ENCODE data around the gene CDKL1.

DNA sequence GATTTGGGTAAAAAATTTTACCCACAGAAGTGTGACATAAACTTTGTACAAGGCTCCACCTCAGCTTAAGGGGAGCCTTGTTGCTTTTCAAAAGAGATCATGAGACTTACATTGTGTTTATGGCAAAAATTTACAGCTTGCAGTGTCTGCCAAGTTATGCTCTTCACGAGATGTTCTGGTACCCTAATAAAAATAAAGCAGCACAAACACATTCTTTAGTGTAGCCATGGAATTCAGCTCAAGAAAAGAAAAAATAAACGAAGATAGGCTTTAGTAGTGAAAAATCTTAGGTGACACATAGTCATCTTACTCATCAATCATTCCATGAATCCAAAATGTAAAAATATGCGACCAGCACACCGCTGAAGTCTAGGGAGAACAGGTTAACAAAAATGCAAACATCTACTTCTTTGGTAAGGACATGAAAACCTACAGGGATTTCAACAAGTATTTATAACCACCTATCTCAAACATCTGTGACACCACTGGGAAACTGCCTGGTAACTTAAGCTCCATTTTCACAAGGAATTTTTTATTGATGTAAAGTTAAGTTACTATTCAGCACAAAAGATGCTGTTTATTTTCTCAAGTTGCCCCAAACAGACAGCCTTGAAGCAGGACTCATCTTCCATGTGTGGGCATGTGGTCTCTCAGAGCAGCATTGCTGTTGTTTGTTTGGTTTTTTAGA is 51.7 kb downstream of the CDKL1 start:
- TF ChIP-seq RARB (CRISPR knock-in tag; IDR thresholded peaks at IDR 0.05): no peak
- TF ChIP-seq, protein P1, sequence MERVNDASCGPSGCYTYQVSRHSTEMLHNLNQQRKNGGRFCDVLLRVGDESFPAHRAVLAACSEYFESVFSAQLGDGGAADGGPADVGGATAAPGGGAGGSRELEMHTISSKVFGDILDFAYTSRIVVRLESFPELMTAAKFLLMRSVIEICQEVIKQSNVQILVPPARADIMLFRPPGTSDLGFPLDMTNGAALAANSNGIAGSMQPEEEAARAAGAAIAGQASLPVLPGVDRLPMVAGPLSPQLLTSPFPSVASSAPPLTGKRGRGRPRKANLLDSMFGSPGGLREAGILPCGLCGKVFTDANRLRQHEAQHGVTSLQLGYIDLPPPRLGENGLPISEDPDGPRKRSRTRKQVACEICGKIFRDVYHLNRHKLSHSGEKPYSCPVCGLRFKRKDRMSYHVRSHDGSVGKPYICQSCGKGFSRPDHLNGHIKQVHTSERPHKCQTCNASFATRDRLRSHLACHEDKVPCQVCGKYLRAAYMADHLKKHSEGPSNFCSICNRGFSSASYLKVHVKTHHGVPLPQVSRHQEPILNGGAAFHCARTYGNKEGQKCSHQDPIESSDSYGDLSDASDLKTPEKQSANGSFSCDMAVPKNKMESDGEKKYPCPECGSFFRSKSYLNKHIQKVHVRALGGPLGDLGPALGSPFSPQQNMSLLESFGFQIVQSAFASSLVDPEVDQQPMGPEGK (CRISPR knock-in tag; IDR thresholded peaks at IDR 0.05; ENCODE audit: borderline replicate concordance): no peak
- TF ChIP-seq OSR1 (CRISPR knock-in tag; IDR thresholded peaks at IDR 0.05): no peak
- no peak for TF ChIP-seq ESRRG (CRISPR knock-in tag; IDR thresholded peaks at IDR 0.05)
- no peak for TF ChIP-seq ZC3H10 (CRISPR knock-in tag; IDR thresholded peaks at IDR 0.05)
- TF ChIP-seq, protein P2, sequence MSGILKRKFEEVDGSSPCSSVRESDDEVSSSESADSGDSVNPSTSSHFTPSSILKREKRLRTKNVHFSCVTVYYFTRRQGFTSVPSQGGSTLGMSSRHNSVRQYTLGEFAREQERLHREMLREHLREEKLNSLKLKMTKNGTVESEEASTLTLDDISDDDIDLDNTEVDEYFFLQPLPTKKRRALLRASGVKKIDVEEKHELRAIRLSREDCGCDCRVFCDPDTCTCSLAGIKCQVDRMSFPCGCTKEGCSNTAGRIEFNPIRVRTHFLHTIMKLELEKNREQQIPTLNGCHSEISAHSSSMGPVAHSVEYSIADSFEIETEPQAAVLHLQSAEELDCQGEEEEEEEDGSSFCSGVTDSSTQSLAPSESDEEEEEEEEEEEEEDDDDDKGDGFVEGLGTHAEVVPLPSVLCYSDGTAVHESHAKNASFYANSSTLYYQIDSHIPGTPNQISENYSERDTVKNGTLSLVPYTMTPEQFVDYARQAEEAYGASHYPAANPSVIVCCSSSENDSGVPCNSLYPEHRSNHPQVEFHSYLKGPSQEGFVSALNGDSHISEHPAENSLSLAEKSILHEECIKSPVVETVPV (CRISPR knock-in tag; IDR thresholded peaks at IDR 0.05): no peak
- TF ChIP-seq ARNTL (CRISPR knock-in tag; IDR thresholded peaks at IDR 0.05; ENCODE audit: borderline replicate concordance, low read depth): no peak
- no peak for TF ChIP-seq TOX (CRISPR knock-in tag; IDR thresholded peaks at IDR 0.05; ENCODE audit: borderline replicate concordance)
- TF ChIP-seq ZFP3 (CRISPR knock-in tag; IDR thresholded peaks at IDR 0.05): no peak
- no peak for TF ChIP-seq TCF4 (CRISPR knock-in tag; IDR thresholded peaks at IDR 0.05; ENCODE audit: borderline replicate concordance)
- TF ChIP-seq CSDC2 (CRISPR knock-in tag; IDR thresholded peaks at IDR 0.05): no peak
- no peak for TF ChIP-seq ZNF565 (CRISPR knock-in tag; conservative IDR thresholded peaks at IDR 0.05; ENCODE audit: low read depth)

Data from SK-N-SH treated with all-trans-retinoic acid at 6 μM for 48 hours (cell line).